NB4 (cell line): Measurements from ENCODE around the gene ABCE1.

ENCODE experiments used
- MYC ChIP-seq: IDR thresholded peaks from 2 replicates; pipeline ENCODE4 v1.6.1; 2011; ENCODE audit warnings: low read depth, low read length
- POLR2A ChIP-seq: IDR thresholded peaks from 2 replicates; pipeline ENCODE4 v1.6.1; 2011; ENCODE audit warnings: mild to moderate bottlenecking; ENCODE audit not compliant: insufficient read length; ENCODE audit errors: extremely low read depth
- TF ChIP-seq, protein P1 (sequence below): IDR thresholded peaks from one replicate; pipeline ENCODE4 v1.5.1; 2012; ENCODE audit warnings: low read depth, low read length
- TF ChIP-seq, protein P2 (sequence below): IDR thresholded peaks from 2 replicates; pipeline ENCODE4 v1.6.1; 2011; ENCODE audit warnings: low read depth, low read length

DNA sequence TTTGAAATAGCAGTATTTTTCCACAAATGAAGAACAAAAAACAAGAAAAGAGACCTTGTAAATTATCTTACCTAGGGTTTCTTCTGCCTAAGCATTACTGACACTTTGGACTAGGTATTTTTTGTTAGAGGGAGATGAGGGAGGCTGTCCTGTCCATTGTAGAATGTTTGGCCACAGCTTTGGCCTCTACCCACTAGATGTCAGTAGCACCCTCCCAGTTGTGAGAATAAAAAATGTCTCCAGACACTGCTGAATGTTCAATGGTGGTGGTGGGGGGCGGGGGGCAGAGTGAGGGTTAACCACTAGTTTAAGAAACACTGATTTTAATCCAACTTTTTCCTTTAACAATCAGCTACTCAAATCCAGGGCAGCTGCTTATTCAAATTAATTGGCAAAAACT, 56.5 kb downstream of the ABCE1 start:
- TF ChIP-seq, protein P1, sequence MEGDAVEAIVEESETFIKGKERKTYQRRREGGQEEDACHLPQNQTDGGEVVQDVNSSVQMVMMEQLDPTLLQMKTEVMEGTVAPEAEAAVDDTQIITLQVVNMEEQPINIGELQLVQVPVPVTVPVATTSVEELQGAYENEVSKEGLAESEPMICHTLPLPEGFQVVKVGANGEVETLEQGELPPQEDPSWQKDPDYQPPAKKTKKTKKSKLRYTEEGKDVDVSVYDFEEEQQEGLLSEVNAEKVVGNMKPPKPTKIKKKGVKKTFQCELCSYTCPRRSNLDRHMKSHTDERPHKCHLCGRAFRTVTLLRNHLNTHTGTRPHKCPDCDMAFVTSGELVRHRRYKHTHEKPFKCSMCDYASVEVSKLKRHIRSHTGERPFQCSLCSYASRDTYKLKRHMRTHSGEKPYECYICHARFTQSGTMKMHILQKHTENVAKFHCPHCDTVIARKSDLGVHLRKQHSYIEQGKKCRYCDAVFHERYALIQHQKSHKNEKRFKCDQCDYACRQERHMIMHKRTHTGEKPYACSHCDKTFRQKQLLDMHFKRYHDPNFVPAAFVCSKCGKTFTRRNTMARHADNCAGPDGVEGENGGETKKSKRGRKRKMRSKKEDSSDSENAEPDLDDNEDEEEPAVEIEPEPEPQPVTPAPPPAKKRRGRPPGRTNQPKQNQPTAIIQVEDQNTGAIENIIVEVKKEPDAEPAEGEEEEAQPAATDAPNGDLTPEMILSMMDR: peak; percentile 21
- no peak for TF ChIP-seq POLR2A
- TF ChIP-seq, protein P2, sequence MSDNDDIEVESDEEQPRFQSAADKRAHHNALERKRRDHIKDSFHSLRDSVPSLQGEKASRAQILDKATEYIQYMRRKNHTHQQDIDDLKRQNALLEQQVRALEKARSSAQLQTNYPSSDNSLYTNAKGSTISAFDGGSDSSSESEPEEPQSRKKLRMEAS: no peak
- TF ChIP-seq MYC: no peak
